Endothelial cell of umbilical vein (primary cell): Measurements from ENCODE around the gene CALR3.

Experiments used
- POLR2A ChIP-seq: IDR thresholded peaks from 2 replicates; pipeline ENCODE4 v1.6.1; 2012; ENCODE audit warnings: low read depth, mild to moderate bottlenecking, control low read depth, low read length
- POLR2AphosphoS5 ChIP-seq: IDR thresholded peaks from 2 replicates; pipeline ENCODE4 v1.6.1; 2012; ENCODE audit warnings: low read depth, mild to moderate bottlenecking, control low read depth, low read length, moderate library complexity; ENCODE audit not compliant: insufficient read depth
- TF ChIP-seq, protein P1 (sequence below), 2 donors: IDR thresholded peaks; 1 replicate in 1 of 2; 2 replicates in 1 of 2; pipeline ENCODE4 v1.5.1; 2011; ENCODE audit warnings: low read length in 2 of 2, mild to moderate bottlenecking in 2 of 2, moderate library complexity in 2 of 2, control low read depth in 1 of 2, inconsistent platforms in 1 of 2, low read depth in 1 of 2; ENCODE audit not compliant: insufficient read depth in 1 of 2; ENCODE audit errors: extremely low read depth in 1 of 2

DNA sequence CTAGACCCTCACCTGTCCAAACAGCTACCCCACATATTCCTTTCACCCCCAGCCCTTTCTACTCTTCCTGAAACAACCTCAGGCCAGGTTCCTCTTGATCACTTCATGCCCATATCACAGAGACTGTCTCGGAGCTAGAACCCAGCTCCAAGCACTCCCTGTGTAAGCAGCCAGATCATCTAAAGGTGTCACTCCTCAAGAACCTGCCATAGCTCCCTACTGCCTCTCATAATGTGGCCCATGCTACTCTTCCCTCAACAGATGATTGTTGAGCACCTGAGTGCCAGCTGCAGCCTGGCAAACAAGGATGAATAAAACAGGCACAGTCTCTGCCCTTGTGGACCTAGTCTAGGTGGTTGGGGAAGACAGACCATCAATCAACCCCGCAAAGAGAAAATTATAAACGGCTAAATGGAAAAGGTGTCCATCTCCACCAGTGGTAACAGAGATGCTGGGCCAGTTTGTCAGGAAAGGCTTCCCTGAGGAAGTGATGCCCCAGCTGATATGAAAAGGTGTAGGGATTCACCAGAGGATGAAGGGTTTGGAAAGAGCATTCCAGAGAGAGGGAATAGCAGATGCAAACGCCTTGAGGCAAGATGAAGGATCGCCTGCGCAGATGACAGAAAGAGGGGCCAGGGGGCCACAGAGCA, 32.5 kb downstream of the CALR3 start:
- TF ChIP-seq, protein P1, sequence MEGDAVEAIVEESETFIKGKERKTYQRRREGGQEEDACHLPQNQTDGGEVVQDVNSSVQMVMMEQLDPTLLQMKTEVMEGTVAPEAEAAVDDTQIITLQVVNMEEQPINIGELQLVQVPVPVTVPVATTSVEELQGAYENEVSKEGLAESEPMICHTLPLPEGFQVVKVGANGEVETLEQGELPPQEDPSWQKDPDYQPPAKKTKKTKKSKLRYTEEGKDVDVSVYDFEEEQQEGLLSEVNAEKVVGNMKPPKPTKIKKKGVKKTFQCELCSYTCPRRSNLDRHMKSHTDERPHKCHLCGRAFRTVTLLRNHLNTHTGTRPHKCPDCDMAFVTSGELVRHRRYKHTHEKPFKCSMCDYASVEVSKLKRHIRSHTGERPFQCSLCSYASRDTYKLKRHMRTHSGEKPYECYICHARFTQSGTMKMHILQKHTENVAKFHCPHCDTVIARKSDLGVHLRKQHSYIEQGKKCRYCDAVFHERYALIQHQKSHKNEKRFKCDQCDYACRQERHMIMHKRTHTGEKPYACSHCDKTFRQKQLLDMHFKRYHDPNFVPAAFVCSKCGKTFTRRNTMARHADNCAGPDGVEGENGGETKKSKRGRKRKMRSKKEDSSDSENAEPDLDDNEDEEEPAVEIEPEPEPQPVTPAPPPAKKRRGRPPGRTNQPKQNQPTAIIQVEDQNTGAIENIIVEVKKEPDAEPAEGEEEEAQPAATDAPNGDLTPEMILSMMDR (IDR thresholded peaks at IDR 0.05; ENCODE audit: extremely low read depth in 1 of 2, insufficient read depth in 1 of 2, low read depth in 1 of 2, low read length in 2 of 2) = no peak
- TF ChIP-seq POLR2A = no peak
- TF ChIP-seq POLR2AphosphoS5 = no peak
